Left lung (tissue), 10 donors: Measurements from ENCODE around the gene TRIM56. TPM values are rescaled to one million over a fixed set of nuclear protein-coding genes. Genes with fewer than 3 reads are reported as not detected.

Experiments used
- ATAC-seq: fragments of 200-7000 bp; cut with Tn5 transposase; one replicate; pipeline ENCODE4 v1.9.1; 2020; ENCODE audit warnings: moderate library complexity
- DNase-seq, 4 donors: peaks; one replicate each; pipeline ENCODE4 v3.0.0-alpha.2; 2013 to 2020
- H3K27ac ChIP-seq, 2 donors: fragments of 200-600 bp; sonication (generic) in 1 of 2; one replicate each; pipeline versions ENCODE4 v1.5.0 to v1.8.0; 2020 to 2021
- H3K27me3 ChIP-seq, 2 donors: fragments of 200-600 bp; sonication (generic) in 1 of 2; one replicate each; pipeline versions ENCODE4 v1.5.0 to v1.8.0; 2020 to 2021
- H3K36me3 ChIP-seq, 2 donors: fragments of 200-600 bp; sonication (generic) in 1 of 2; one replicate each; pipeline versions ENCODE4 v1.5.0 to v1.8.0; 2020 to 2021
- H3K4me1 ChIP-seq, 2 donors: fragments of 200-600 bp; one replicate each; pipeline ENCODE4 v1.8.0; 2021
- H3K4me3 ChIP-seq, 2 donors: fragments of 200-600 bp; sonication (generic) in 1 of 2; one replicate each; pipeline versions ENCODE4 v1.5.0 to v1.8.0; 2020 to 2021; ENCODE audit warnings: mild to moderate bottlenecking in 1 of 2
- H3K9me3 ChIP-seq, 2 donors: fragments of 200-600 bp; sonication (generic) in 1 of 2; one replicate each; pipeline versions ENCODE4 v1.5.0 to v1.8.0; 2020 to 2021
- intact Hi-C, 2 donors: fragments of 100-400 bp; cut with DNase I; formaldehyde crosslinking; loops; one replicate each; pipeline versions ENCODE4 v1.11.2 to v1.14.2; 2022
- polyA plus RNA-seq, 6 donors: library from polyadenylated mRNA; unstranded; fragments of 120-200 nt; gene quantifications; one replicate each; pipeline ENCODE4 v1.2.1, GENCODE V29; 2013; ENCODE audit not compliant: insufficient read length in 6 of 6
- total RNA-seq, 2 donors: library from RNA; stranded (reverse); fragmentation: NEBNext Ultra II Directional; extraction: Animal tissue kit (Norgen Biotek cat#: 25700); gene quantifications; one replicate each; pipeline ENCODE4 v1.2.1, GENCODE V29; 2021
- TF ChIP-seq, protein P1 (sequence below), 2 donors: fragments of 200-600 bp; sonication (generic) in 1 of 2; IDR thresholded peaks; one replicate each; pipeline versions ENCODE4 v1.5.0 to v1.8.0; 2021; ENCODE audit warnings: antibody characterized with exemption in 2 of 2
- donor health status: DM: no; HTN: yes; CAD: no.
- donor health status: DM: no; HTN: no; CAD: no.

TRIM56 gene
- total and polyA plus RNA-seq, 8 donors: 23.4 to 55.6 (median 26.9) TPM

- Histone ChIP-seq H3K36me3 (peaks cover 0 to 25% of the 10 kb centered on the region in 2 donors), H3K4me1 (peaks cover 0 to 43% of the 10 kb centered on the region in 2 donors), H3K27me3 (no peaks in the 10 kb centered on the region), H3K9me3 (no peaks in the 10 kb centered on the region), H3K27ac (no peak overlapping the region), H3K4me3 (no peak overlapping the region)
- ATAC-seq (peak; percentile 16), DNase-seq (no peak)
- TF ChIP-seq, protein P1, sequence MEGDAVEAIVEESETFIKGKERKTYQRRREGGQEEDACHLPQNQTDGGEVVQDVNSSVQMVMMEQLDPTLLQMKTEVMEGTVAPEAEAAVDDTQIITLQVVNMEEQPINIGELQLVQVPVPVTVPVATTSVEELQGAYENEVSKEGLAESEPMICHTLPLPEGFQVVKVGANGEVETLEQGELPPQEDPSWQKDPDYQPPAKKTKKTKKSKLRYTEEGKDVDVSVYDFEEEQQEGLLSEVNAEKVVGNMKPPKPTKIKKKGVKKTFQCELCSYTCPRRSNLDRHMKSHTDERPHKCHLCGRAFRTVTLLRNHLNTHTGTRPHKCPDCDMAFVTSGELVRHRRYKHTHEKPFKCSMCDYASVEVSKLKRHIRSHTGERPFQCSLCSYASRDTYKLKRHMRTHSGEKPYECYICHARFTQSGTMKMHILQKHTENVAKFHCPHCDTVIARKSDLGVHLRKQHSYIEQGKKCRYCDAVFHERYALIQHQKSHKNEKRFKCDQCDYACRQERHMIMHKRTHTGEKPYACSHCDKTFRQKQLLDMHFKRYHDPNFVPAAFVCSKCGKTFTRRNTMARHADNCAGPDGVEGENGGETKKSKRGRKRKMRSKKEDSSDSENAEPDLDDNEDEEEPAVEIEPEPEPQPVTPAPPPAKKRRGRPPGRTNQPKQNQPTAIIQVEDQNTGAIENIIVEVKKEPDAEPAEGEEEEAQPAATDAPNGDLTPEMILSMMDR (IDR thresholded peaks at IDR 0.05): no peak
- intact Hi-C loops: no loop called here
Measured at GRCh38 chr7:101093906-101094305, 8.6 kb downstream of the TRIM56 start.

DNA sequence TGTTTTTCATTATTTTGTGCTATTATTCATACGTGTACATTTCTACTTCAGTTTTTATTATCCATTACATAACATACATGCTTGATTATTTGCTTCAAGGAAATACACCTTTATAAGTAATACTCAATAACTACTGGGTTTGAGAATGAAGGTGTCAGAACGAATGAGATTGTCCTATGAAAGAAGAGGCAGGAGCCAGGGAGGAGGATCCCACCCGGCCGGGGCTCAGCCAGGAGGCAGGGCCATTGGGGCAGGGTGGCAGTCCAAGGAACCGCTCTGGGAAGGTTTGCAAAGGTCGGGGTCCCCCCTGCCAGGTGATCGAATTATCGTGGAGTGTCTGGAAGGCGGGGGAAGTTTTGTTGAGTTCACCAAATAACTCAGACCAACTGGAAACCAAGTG is 9.1 kb downstream of the TRIM56 start:
- DNase-seq: peak in 1 of 4 donors; percentile 43
- intact Hi-C loops: no loop called here
- TF ChIP-seq, protein P1 (IDR thresholded peaks at IDR 0.05): no peak
- Histone ChIP-seq H3K9me3 (no peaks in the 10 kb centered on the region), H3K27ac (no peak overlapping the region), H3K4me1 (peaks cover 0 to 43% of the 10 kb centered on the region in 2 donors), H3K36me3 (peaks cover 0 to 21% of the 10 kb centered on the region in 2 donors), H3K4me3 (no peak overlapping the region), H3K27me3 (no peaks in the 10 kb centered on the region)
- ATAC-seq: no peak

- ATAC-seq: peak; percentile 77
Measured at GRCh38 chr7:101094791-101095375, 9.6 kb downstream of the TRIM56 start.

DNA sequence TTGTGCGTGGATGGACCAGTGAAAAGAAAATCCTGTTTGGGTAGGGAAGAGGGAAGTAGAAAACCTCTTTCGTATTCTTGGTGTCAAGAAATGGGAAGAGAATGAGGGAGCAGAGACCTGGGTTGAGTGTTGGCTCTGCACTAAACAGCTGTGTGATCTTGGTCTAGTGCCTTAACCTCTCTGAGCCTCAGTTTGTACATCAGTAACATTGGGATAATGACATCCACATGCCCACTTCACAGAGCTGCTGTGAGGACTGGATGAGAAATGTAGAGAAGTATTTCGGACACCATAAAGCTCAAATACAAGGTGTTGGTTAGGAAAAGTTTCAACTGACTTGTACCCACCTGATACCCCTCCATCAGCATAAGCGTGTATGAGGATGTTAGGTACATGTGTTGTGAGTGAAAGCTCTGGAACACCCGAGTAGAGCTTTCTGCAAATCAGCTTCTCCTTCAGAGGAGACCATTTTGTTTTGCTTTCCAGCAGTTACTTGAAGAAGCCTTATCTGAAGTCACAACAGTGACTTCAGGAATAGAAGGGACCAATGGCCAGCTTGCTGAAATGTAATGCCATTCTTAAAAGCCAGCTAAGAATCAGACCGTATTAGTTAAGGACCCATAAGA is 11.2 kb downstream of the TRIM56 start:
- peaks cover 0 to 5% of the 10 kb centered on the region in 2 donors for H3K36me3 ChIP-seq
- H3K9me3 ChIP-seq: no peaks in the 10 kb centered on the region
- no peak for ATAC-seq
- no peak overlapping the region for H3K4me3 ChIP-seq
- no peak overlapping the region for H3K27ac ChIP-seq
- no peak for DNase-seq
- intact Hi-C loops: loop anchor here in 1 of 2 donors (5.0 kb wide), 1 partner anchor 41 kb away; no protein-coding TSS in a partner anchor
- peaks cover 0 to 12% of the 10 kb centered on the region in 2 donors for H3K27me3 ChIP-seq
- TF ChIP-seq, protein P1 (IDR thresholded peaks at IDR 0.05): no peak
- peaks cover 10 to 53% of the 10 kb centered on the region in 2 donors for H3K4me1 ChIP-seq

More at GRCh38 chr7:101094791-101095375, 9.6 kb downstream of the TRIM56 start:
- H3K36me3 ChIP-seq: peaks cover 0 to 15% of the 10 kb centered on the region in 2 donors
- peaks cover 4 to 43% of the 10 kb centered on the region in 2 donors for H3K4me1 ChIP-seq
- H3K27ac ChIP-seq: no peak overlapping the region
- intact Hi-C loops: loop anchor here in 1 of 2 donors (5.0 kb wide), 1 partner anchor 42 kb away; no protein-coding TSS in a partner anchor
- peak in 2 of 4 donors; percentile 21 to 33 for DNase-seq
- no peaks in the 10 kb centered on the region for H3K27me3 ChIP-seq
- TF ChIP-seq, protein P1 (IDR thresholded peaks at IDR 0.05): peak; percentile 51 to 60
- H3K9me3 ChIP-seq: no peaks in the 10 kb centered on the region
- no peak overlapping the region for H3K4me3 ChIP-seq

DNA sequence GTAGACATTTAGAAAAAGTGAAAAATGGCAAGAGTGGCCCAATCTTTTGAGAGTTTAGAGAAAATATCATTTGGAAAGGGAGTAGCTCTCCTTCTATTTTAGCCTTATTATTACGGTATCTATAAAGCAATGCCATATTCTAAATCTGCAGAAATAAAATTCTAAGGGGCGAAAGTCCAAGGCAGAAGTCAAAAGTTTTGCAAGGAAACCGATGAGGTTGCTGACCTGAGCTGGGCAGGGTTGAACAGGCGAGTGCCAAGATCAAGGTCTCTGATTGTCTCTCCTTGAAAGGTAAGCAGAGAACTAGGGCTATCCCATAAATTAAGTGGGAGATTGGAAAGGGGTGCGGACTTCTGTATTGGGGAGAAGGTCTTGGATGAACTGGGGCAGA is 11.7 kb downstream of the TRIM56 start:
- TF ChIP-seq, protein P1 (IDR thresholded peaks at IDR 0.05): no peak
- Histone ChIP-seq H3K4me1 (peaks cover 10 to 53% of the 10 kb centered on the region in 2 donors), H3K27me3 (peaks cover 0 to 14% of the 10 kb centered on the region in 2 donors), H3K4me3 (no peak overlapping the region), H3K36me3 (peaks cover 0 to 4% of the 10 kb centered on the region in 2 donors), H3K27ac (no peak overlapping the region), H3K9me3 (no peaks in the 10 kb centered on the region)
- DNase-seq (no peak), ATAC-seq (no peak)
- intact Hi-C loops: loop anchor here in 1 of 2 donors (5.0 kb wide), 1 partner anchor 40 kb away; no protein-coding TSS in a partner anchor
